Stimulated activated CD4-positive, alpha-beta T cell treated with anti-CD3 and anti-CD28 coated beads, Interleukin-4, amount 100 ng/mL, for 48 hours (primary cell): ENCODE measurements around the gene CNPPD1.

ENCODE experiments used
- DNase-seq, 2 donors: peaks; one replicate each; pipeline ENCODE4 v3.0.0-alpha.2; 2020; ENCODE audit warnings: low read depth in 2 of 2

Gene CNPPD1

GRCh38 chr2:219122202-219122980 is 54.3 kb downstream of the CNPPD1 start:
- DNase-seq, result no peak
